A549 (cell line): ENCODE data around the gene CCL8.

Source experiments
- BHLHE40 ChIP-seq: IDR thresholded peaks from 2 replicates; pipeline ENCODE4 v1.6.1; 2012; ENCODE audit warnings: low read depth, low read length, inconsistent platforms
- CTCF ChIP-seq: fragments of >200 bp; sonication (Bioruptor Twin); formaldehyde crosslinking; IDR thresholded peaks from 3 replicates; pipeline ENCODE4 v1.5.1; 2016
- EP300 ChIP-seq, 2 experiments: fragments of >200 bp; sonication (Bioruptor Twin); formaldehyde crosslinking; IDR thresholded peaks; 2 replicates in 1 of 2; 3 replicates in 1 of 2; pipeline ENCODE4 v1.6.1; 2016 to 2017
- HMGXB4 ChIP-seq: fragments of 250-450 bp; sonication (Bioruptor Pico); IDR thresholded peaks from 2 replicates; pipeline ENCODE4 v1.5.0; 2021; ENCODE audit warnings: mild to moderate bottlenecking, moderate library complexity, borderline replicate concordance
- MYC ChIP-seq: IDR thresholded peaks from 2 replicates; pipeline ENCODE4 v1.6.1; 2012; ENCODE audit warnings: mild to moderate bottlenecking, inconsistent platforms, low read length, improper control_type of control experiment, borderline replicate concordance
- POLR2AphosphoS2 ChIP-seq: conservative IDR thresholded peaks from 2 replicates; pipeline ENCODE4 v1.6.1; 2012; ENCODE audit warnings: low read length, improper control_type of control experiment, inconsistent platforms
- REST ChIP-seq: fragments of 200-600 bp; sonication (generic); IDR thresholded peaks from 2 replicates; pipeline ENCODE4 v1.6.1; 2016; ENCODE audit warnings: antibody characterized with exemption, mild to moderate bottlenecking, moderate library complexity

GRCh38 chr17:34303606-34304005 is 15.6 kb upstream of the CCL8 start:
- no peak for TF ChIP-seq CTCF
- TF ChIP-seq EP300 (IDR thresholded peaks at IDR 0.05), result no peak
- TF ChIP-seq REST, result no peak
- TF ChIP-seq HMGXB4 (CRISPR knock-in tag), result no peak
- no peak for TF ChIP-seq MYC
- TF ChIP-seq POLR2AphosphoS2, result no peak
- no peak for TF ChIP-seq BHLHE40
